ENCODE results near the gene ACTN1. TPM values are rescaled to one million over a fixed set of nuclear protein-coding genes. Genes with fewer than 3 reads are reported as not detected.

The ACTN1 gene
- total and polyA plus RNA-seq, 11 donors: 48.4 to 252 (median 104) TPM

GRCh38 chr14:69001375-69001774 lies 22.3 kb upstream of the ACTN1 start:
- no peaks in the 10 kb centered on the region for H3K9me3 ChIP-seq

GRCh38 chr14:68998062-68998461 lies 19.0 kb upstream of the ACTN1 start:
- H3K9me3 ChIP-seq: no peaks in the 10 kb centered on the region
- no peaks in the 10 kb centered on the region for H3K27me3 ChIP-seq
- H3K36me3 ChIP-seq: no peaks in the 10 kb centered on the region
- no peak for TF ChIP-seq POLR2A (IDR thresholded peaks at IDR 0.05)
- no peak for TF ChIP-seq CTCF (IDR thresholded peaks at IDR 0.05)
- H3K4me3 ChIP-seq: no peak overlapping the region
- intact Hi-C loops (cut with DNase I): no loop called here
- H3K4me1 ChIP-seq: no peaks in the 10 kb centered on the region
- 86 to 90% (median 88%) methylated on average over 5 of the region's 5 CpGs for WGBS, 4 donors
- no peak overlapping the region for H3K27ac ChIP-seq
- DNase-seq (no peak), ATAC-seq (no peak)

More at GRCh38 chr14:69001375-69001774, 22.3 kb upstream of the ACTN1 start:
- Histone ChIP-seq H3K4me3 (no peak overlapping the region), H3K27me3 (no peaks in the 10 kb centered on the region), H3K27ac (no peak overlapping the region), H3K4me1 (peaks cover 0 to 11% (median 2%) of the 10 kb centered on the region in 12 donors), H3K36me3 (no peaks in the 10 kb centered on the region)
- ATAC-seq: no peak
- intact Hi-C loops (cut with DNase I): loop anchor here in 8 of 10 donors (2.0 to 5.0 kb wide), 3 partner anchors 17 to 139 kb away; no protein-coding TSS in a partner anchor
- 95 to 97% (median 96%) methylated on average over 2 of the region's 2 CpGs for WGBS, 4 donors
- TF ChIP-seq POLR2A (IDR thresholded peaks at IDR 0.05): no peak
- TF ChIP-seq CTCF (IDR thresholded peaks at IDR 0.05): no peak
- DNase-seq: no peak

- intact Hi-C loops (cut with DNase I): no loop called here
- Histone ChIP-seq H3K4me3 (no peak overlapping the region), H3K4me1 (no peaks in the 10 kb centered on the region), H3K27ac (no peak overlapping the region), H3K27me3 (no peaks in the 10 kb centered on the region), H3K9me3 (no peaks in the 10 kb centered on the region), H3K36me3 (no peaks in the 10 kb centered on the region)
- DNase-seq: no peak
- no peak for ATAC-seq
- TF ChIP-seq CTCF (IDR thresholded peaks at IDR 0.05): no peak
- TF ChIP-seq POLR2A (IDR thresholded peaks at IDR 0.05): no peak
- 85 to 90% (median 88%) methylated on average over 4 of the region's 4 CpGs for WGBS, 4 donors
Measured at GRCh38 chr14:68995731-68996130, 16.6 kb upstream of the ACTN1 start.

GRCh38 chr14:68994056-68994455 lies 15.0 kb upstream of the ACTN1 start:
- no peaks in the 10 kb centered on the region for H3K9me3 ChIP-seq
- intact Hi-C loops (cut with DNase I): no loop called here
- 85 to 96% (median 92%) methylated on average over 2 of the region's 2 CpGs for WGBS, 4 donors
- no peaks in the 10 kb centered on the region for H3K4me1 ChIP-seq
- ATAC-seq (no peak), DNase-seq (no peak)
- H3K4me3 ChIP-seq: no peak overlapping the region
- no peaks in the 10 kb centered on the region for H3K27me3 ChIP-seq
- H3K36me3 ChIP-seq: no peaks in the 10 kb centered on the region
- TF ChIP-seq POLR2A (IDR thresholded peaks at IDR 0.05): no peak
- H3K27ac ChIP-seq: no peak overlapping the region

- DNase-seq (no peak), ATAC-seq (no peak)
- H3K27ac ChIP-seq: no peak overlapping the region
- H3K4me3 ChIP-seq: no peak overlapping the region
- 75 to 85% (median 79%) methylated on average over 1 of the region's 1 CpG for WGBS, 4 donors
- H3K27me3 ChIP-seq: no peaks in the 10 kb centered on the region
- TF ChIP-seq POLR2A (IDR thresholded peaks at IDR 0.05) (no peak), CTCF (IDR thresholded peaks at IDR 0.05) (no peak)
- H3K4me1 ChIP-seq: no peaks in the 10 kb centered on the region
- no peaks in the 10 kb centered on the region for H3K36me3 ChIP-seq
- intact Hi-C loops (cut with DNase I): loop anchor here in 1 of 10 donors (10.0 kb wide), 1 partner anchor 47 kb away; no protein-coding TSS in a partner anchor
- H3K9me3 ChIP-seq: no peaks in the 10 kb centered on the region
Measured at GRCh38 chr14:68987653-68988036, 8.5 kb upstream of the ACTN1 start.
